VCaP (cell line): ENCODE results near the gene DHCR24.

Experiments
- H3K27ac ChIP-seq: fragments of 450-650 bp; 2 replicates; pipeline ENCODE4 v1.5.1; 2017
- CTCF ChIP-seq: fragments of 450-650 bp; conservative IDR thresholded peaks from 2 replicates; pipeline ENCODE4 v1.5.1; 2017; ENCODE audit warnings: mild to moderate bottlenecking, moderate library complexity

DHCR24 gene

GRCh38 chr1:54885237-54885679 is 1.7 kb downstream of the DHCR24 start:
- no peak for TF ChIP-seq CTCF

DNA sequence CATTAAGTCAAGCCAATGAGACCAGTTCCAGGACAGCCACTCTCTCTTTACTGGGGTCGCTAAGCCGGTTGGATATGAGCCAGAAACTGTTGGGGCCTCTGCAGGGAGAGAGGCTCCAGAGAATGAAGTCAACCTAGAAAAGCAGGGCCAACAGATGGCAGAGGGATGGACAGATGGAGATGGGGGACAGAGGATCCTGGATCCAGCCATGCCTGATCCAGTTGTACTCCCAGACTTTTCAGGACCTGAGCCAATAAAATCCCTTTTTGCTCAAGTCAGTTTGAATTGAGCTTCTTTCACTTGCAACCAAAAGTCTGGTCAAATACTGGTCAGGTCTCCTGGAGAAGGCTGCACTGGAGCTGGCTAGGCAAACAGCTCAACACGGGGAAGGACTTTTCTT is 2.2 kb downstream of the DHCR24 start:
- H3K27ac ChIP-seq, result peak overlapping the region; percentile 88
- no peak for TF ChIP-seq CTCF

More at GRCh38 chr1:54885237-54885679, 1.7 kb downstream of the DHCR24 start:
- peak overlapping the region; percentile 88 for H3K27ac ChIP-seq

- peak overlapping the region; percentile 88 for H3K27ac ChIP-seq
- no peak for TF ChIP-seq CTCF
These were observed 2.8 kb downstream of the DHCR24 start for GRCh38 chr1:54884135-54884586.

- peak overlapping the region; percentile 88 for H3K27ac ChIP-seq
- no peak for TF ChIP-seq CTCF
These were observed 3.5 kb downstream of the DHCR24 start for GRCh38 chr1:54883349-54884102.

- peak overlapping the region; percentile 88; the same call in 1 of the 2 replicates for H3K27ac ChIP-seq
- TF ChIP-seq CTCF, result no peak
These were observed 4.5 kb downstream of the DHCR24 start for GRCh38 chr1:54882519-54882918.

GRCh38 chr1:54881604-54882003 is 5.4 kb downstream of the DHCR24 start:
- H3K27ac ChIP-seq, result peak overlapping the region; percentile 88

DNA sequence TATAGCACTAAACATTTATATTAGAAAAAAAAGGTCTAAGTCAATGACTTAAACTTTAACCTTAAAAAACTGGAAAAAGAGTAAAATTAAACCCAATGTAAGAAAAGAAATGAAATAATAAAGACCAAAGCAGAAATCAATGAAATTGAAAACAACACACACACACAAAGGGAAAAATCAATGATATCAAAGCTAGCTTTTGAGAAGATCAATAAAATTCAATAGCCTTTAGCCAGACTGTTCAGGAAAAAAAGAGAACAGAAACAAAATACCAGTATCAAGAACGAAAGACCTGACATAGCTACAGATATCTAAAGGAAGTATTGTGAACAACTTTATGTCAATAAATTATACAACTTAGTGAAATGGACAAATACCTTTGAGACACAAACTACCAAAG is 7.1 kb downstream of the DHCR24 start:
- TF ChIP-seq CTCF, result no peak
- H3K27ac ChIP-seq, result peak overlapping the region; percentile 88

- TF ChIP-seq CTCF, result no peak
- no peak overlapping the region for H3K27ac ChIP-seq
These were observed 10.2 kb downstream of the DHCR24 start for GRCh38 chr1:54876814-54877213.
